ENCODE data around the gene ZNF141.
"Not testable (repeated sequence)": the region's sequence is repeated elsewhere in the genome, so short reads cannot be mapped to it uniquely, and the experiment has no call there.

Gene ZNF141

GRCh38 chr4:337143-337931 is at the start of gene ZNF141:
Gene ZNF141, plus strand, starts transcription at chr4:337814. Its CDS starts 170 bp downstream, at chr4:337984.
- peak; percentile 82 for DNase-seq (ENCODE audit: low read depth, low spot score)

- no peak for DNase-seq (ENCODE audit: low read depth, low spot score)
Measured at GRCh38 chr4:288891-289290, 48.7 kb upstream of the ZNF141 start.

- DNase-seq (ENCODE audit: low read depth, low spot score), result no peak
Measured at GRCh38 chr4:294732-295131, 42.9 kb upstream of the ZNF141 start.

GRCh38 chr4:302381-302780 is 35.2 kb upstream of the ZNF141 start:
- DNase-seq (ENCODE audit: low read depth, low spot score), result no peak

GRCh38 chr4:304516-304915 is 33.1 kb upstream of the ZNF141 start:
- DNase-seq (ENCODE audit: low read depth, low spot score), result not testable (repeated sequence)

GRCh38 chr4:304969-305680 is 32.5 kb upstream of the ZNF141 start, which contains the start of gene ZNF732:
Gene ZNF732, minus strand, starts transcription at chr4:305474. Its CDS starts 164 bp downstream, at chr4:305310.
- DNase-seq (ENCODE audit: low read depth, low spot score), result no peak

- DNase-seq (ENCODE audit: low read depth, low spot score), result no peak
Measured at GRCh38 chr4:306551-306961, 31.1 kb upstream of the ZNF141 start.

GRCh38 chr4:309807-310206 is 27.8 kb upstream of the ZNF141 start:
- DNase-seq (ENCODE audit: low read depth, low spot score), result no peak

- no peak for DNase-seq (ENCODE audit: low read depth, low spot score)
Measured at GRCh38 chr4:314296-314903, 23.2 kb upstream of the ZNF141 start.

- no peak for DNase-seq (ENCODE audit: low read depth, low spot score)
Measured at GRCh38 chr4:328729-329128, 8.9 kb upstream of the ZNF141 start.

GRCh38 chr4:335515-335914 is 2.1 kb upstream of the ZNF141 start:
- DNase-seq (ENCODE audit: low read depth, low spot score), result no peak

- DNase-seq (ENCODE audit: low read depth, low spot score), result no peak
Measured at GRCh38 chr4:336099-336892, 1.3 kb upstream of the ZNF141 start.

GRCh38 chr4:336893-337142 is 796 bp upstream of the ZNF141 start:
- DNase-seq (ENCODE audit: low read depth, low spot score), result no peak

- peak; percentile 20 for DNase-seq (ENCODE audit: low read depth, low spot score)
Measured at GRCh38 chr4:337932-338758, 531 bp downstream of the ZNF141 start.

- no peak for DNase-seq (ENCODE audit: low read depth, low spot score)
Measured at GRCh38 chr4:338759-339097, 1.1 kb downstream of the ZNF141 start.

GRCh38 chr4:340011-340410 is 2.4 kb downstream of the ZNF141 start:
- no peak for DNase-seq (ENCODE audit: low read depth, low spot score)

- DNase-seq (ENCODE audit: low read depth, low spot score), result no peak
Measured at GRCh38 chr4:373062-373839, 35.6 kb downstream of the ZNF141 start.

GRCh38 chr4:374298-375160 is 36.9 kb downstream of the ZNF141 start:
- DNase-seq (ENCODE audit: low read depth, low spot score), result no peak

GRCh38 chr4:384311-385010 is 46.8 kb downstream of the ZNF141 start:
- no peak for DNase-seq (ENCODE audit: low read depth, low spot score)

Measured in activated naive CD8-positive, alpha-beta T cell treated with anti-CD3 and anti-CD28 coated beads, Interleukin-2, amount 50 U/mL, for 16 hours (primary cell).